HG03108 (cell line): ENCODE results near the gene LPAR3.
A peak's percentile ranks its signal among the peaks of the same experiment; 100 is the strongest.

Experiments
- ATAC-seq: cut with Tn5 transposase; IDR thresholded peaks from one replicate; pipeline ENCODE4 v1.9.1; 2021; ENCODE audit warnings: moderate library complexity; ENCODE audit not compliant: unreplicated experiment

Gene LPAR3

GRCh38 chr1:84859866-84860265 lies 33.1 kb downstream of the LPAR3 start:
- ATAC-seq = no peak

GRCh38 chr1:84857906-84858305 lies 35.1 kb downstream of the LPAR3 start:
- no peak for ATAC-seq

GRCh38 chr1:84856726-84857270 lies 36.2 kb downstream of the LPAR3 start:
- ATAC-seq = no peak

- ATAC-seq = no peak
Observed at GRCh38 chr1:84855691-84856630, 37.0 kb downstream of the LPAR3 start.

GRCh38 chr1:84855168-84855567 lies 37.8 kb downstream of the LPAR3 start:
- ATAC-seq = no peak

GRCh38 chr1:84853741-84854721 lies 39.0 kb downstream of the LPAR3 start:
- ATAC-seq = peak; percentile 89

GRCh38 chr1:84851839-84852238 lies 41.2 kb downstream of the LPAR3 start:
- ATAC-seq = no peak

- no peak for ATAC-seq
Observed at GRCh38 chr1:84849357-84849975, 43.5 kb downstream of the LPAR3 start.

- no peak for ATAC-seq
Observed at GRCh38 chr1:84847253-84848250, 45.5 kb downstream of the LPAR3 start.

GRCh38 chr1:84846387-84846786 lies 46.6 kb downstream of the LPAR3 start:
- ATAC-seq = no peak

- no peak for ATAC-seq
Observed at GRCh38 chr1:84845357-84845756, 47.6 kb downstream of the LPAR3 start.

GRCh38 chr1:84844094-84844493 lies 48.9 kb downstream of the LPAR3 start:
- ATAC-seq = no peak

GRCh38 chr1:84842748-84843231 lies 50.2 kb downstream of the LPAR3 start:
- no peak for ATAC-seq

GRCh38 chr1:84841971-84842370 lies 51.0 kb downstream of the LPAR3 start:
- no peak for ATAC-seq

GRCh38 chr1:84840346-84840745 lies 52.7 kb downstream of the LPAR3 start:
- no peak for ATAC-seq

- ATAC-seq = no peak
Observed at GRCh38 chr1:84839544-84839943, 53.5 kb downstream of the LPAR3 start.

GRCh38 chr1:84836145-84836544 lies 56.9 kb downstream of the LPAR3 start:
- ATAC-seq = no peak

GRCh38 chr1:84835169-84835568 lies 57.8 kb downstream of the LPAR3 start:
- ATAC-seq = no peak

- no peak for ATAC-seq
Observed at GRCh38 chr1:84834419-84835064, 58.5 kb downstream of the LPAR3 start.
